H1 (cell line): Measurements from ENCODE around the gene PRPF40B. TPM values are rescaled to one million over a fixed set of nuclear protein-coding genes. Genes with fewer than 3 reads are reported as not detected.

Experiments
- CTCF ChIA-PET: fragments of 300-600 bp; sonication (Branson Sonifier 250); formaldehyde crosslinking; loops from one replicate; lab custom pipeline; 2021; ENCODE audit not compliant: partially characterized antibody; lab: Charles Lee
- POLR2A ChIA-PET: fragments of 300-600 bp; sonication (Branson Sonifier 250); formaldehyde crosslinking; loops from one replicate; lab custom pipeline; 2021; ENCODE audit warnings: inconsistent platforms; ENCODE audit not compliant: partially characterized antibody; lab: Charles Lee
- DNase-seq, 2 experiments: peaks; one replicate each; pipeline versions ENCODE4 v3.0.0 to v3.0.0-alpha.2; 2010 to 2022; ENCODE audit warnings: low spot score in 2 of 2, low read depth in 1 of 2, mixed read lengths in 1 of 2
- FAIRE-seq: peaks from 2 replicates; lab custom pipeline; 2011; peaks lifted over from hg19 to GRCh38; lab: Jason Lieb, UNC
- H2AFZ ChIP-seq: 2 replicates; pipeline ENCODE4 v1.8.1; 2012; ENCODE audit warnings: low read length, inconsistent platforms
- H2AK5ac ChIP-seq: 2 replicates; pipeline ENCODE4 v1.6.1; 2013; ENCODE audit warnings: low read depth, low read length
- H2BK120ac ChIP-seq: replicated peaks from 2 replicates; pipeline ENCODE3; 2013; ENCODE audit warnings: low read depth, low read length, inconsistent platforms
- H2BK12ac ChIP-seq: 2 replicates; pipeline ENCODE4 v1.6.1; 2013; ENCODE audit warnings: low read depth, low read length
- H2BK15ac ChIP-seq: 2 replicates; pipeline ENCODE4 v1.6.1; 2013; ENCODE audit warnings: low read length
- H2BK20ac ChIP-seq: 2 replicates; pipeline ENCODE4 v1.6.1; 2013; ENCODE audit warnings: low read length
- H2BK5ac ChIP-seq: 2 replicates; pipeline ENCODE4 v1.6.1; 2013; ENCODE audit warnings: low read depth, low read length
- H3K14ac ChIP-seq: 2 replicates; pipeline ENCODE4 v1.6.1; 2013; ENCODE audit warnings: inconsistent platforms; ENCODE audit not compliant: insufficient read length
- H3K18ac ChIP-seq: 2 replicates; pipeline ENCODE4 v1.6.1; 2013; ENCODE audit warnings: low read length; ENCODE audit errors: extremely low read depth
- H3K23ac ChIP-seq: 2 replicates; pipeline ENCODE4 v1.6.1; 2013; ENCODE audit warnings: inconsistent platforms; ENCODE audit not compliant: insufficient read length
- H3K23me2 ChIP-seq: 2 replicates; pipeline ENCODE4 v1.6.1; 2013; ENCODE audit warnings: low read depth, low read length
- H3K27ac ChIP-seq: 2 replicates; pipeline ENCODE4 v1.6.1; 2011; ENCODE audit warnings: low read depth, low read length, inconsistent platforms
- H3K27me3 ChIP-seq, 4 experiments: replicated peaks in 1 of 4; 1 replicate in 1 of 4; 2 replicates in 3 of 4; pipeline versions ENCODE4 v1.6.1 to v1.8.1; 2011 to 2013; ENCODE audit warnings: low read length in 3 of 4, mild to moderate bottlenecking in 3 of 4, inconsistent platforms in 2 of 4, mixed read lengths in 2 of 4, moderate library complexity in 1 of 4; ENCODE audit not compliant: control insufficient read depth in 3 of 4, insufficient read depth in 3 of 4; ENCODE audit errors: extremely low read depth in 1 of 4
- H3K36me3 ChIP-seq, 4 experiments: 2 replicates each; pipeline versions ENCODE4 v1.6.1 to v1.8.1; 2011 to 2013; ENCODE audit warnings: mild to moderate bottlenecking in 4 of 4, low read length in 3 of 4, moderate library complexity in 2 of 4, control low read depth in 1 of 4, inconsistent platforms in 1 of 4; ENCODE audit not compliant: insufficient read depth in 4 of 4, control insufficient read depth in 2 of 4
- H3K4ac ChIP-seq: replicated peaks from 2 replicates; pipeline ENCODE3; 2013; ENCODE audit warnings: low read length, low read depth, mixed read lengths, inconsistent platforms; ENCODE audit not compliant: insufficient read length
- H3K4me1 ChIP-seq, 4 experiments: replicated peaks in 1 of 4; 1 replicate in 1 of 4; 2 replicates in 3 of 4; pipeline versions ENCODE4 v1.6.1 to v1.8.1; 2011 to 2013; ENCODE audit warnings: low read length in 3 of 4, inconsistent platforms in 2 of 4, mixed read lengths in 1 of 4; ENCODE audit not compliant: insufficient read depth in 4 of 4, control insufficient read depth in 3 of 4
- H3K4me2 ChIP-seq, 2 experiments: 2 replicates each; pipeline versions ENCODE4 v1.6.1 to v1.8.1; 2011 to 2013; ENCODE audit warnings: low read depth in 2 of 2, low read length in 2 of 2, control low read depth in 1 of 2, inconsistent platforms in 1 of 2, mild to moderate bottlenecking in 1 of 2; ENCODE audit not compliant: insufficient read depth in 1 of 2
- H3K4me3 ChIP-seq, 4 experiments: fragments of 200-600, 300-600 bp in 1 of 4; sonication (generic), shearing (Covaris generic), sonication (Bioruptor Twin) in 1 of 4; 2 replicates each; pipeline versions ENCODE4 v1.5.1 to v1.8.1; 2011 to 2016; ENCODE audit warnings: low read length in 4 of 4, low read depth in 3 of 4, control low read depth in 2 of 4, inconsistent platforms in 2 of 4, mild to moderate bottlenecking in 2 of 4, mixed read lengths in 1 of 4, moderate library complexity in 1 of 4; ENCODE audit not compliant: insufficient read depth in 2 of 4; ENCODE audit errors: extremely low read depth in 1 of 4
- H3K56ac ChIP-seq: replicated peaks from 2 replicates; pipeline ENCODE3; 2013; ENCODE audit warnings: low read depth, mild to moderate bottlenecking, mixed read lengths, low read length, inconsistent platforms; ENCODE audit not compliant: insufficient read length
- H3K79me1 ChIP-seq: 2 replicates; pipeline ENCODE4 v1.6.1; 2013; ENCODE audit warnings: low read depth, low read length, control low read depth
- H3K79me2 ChIP-seq, 2 experiments: 2 replicates each; pipeline versions ENCODE4 v1.6.1 to v1.8.1; 2012 to 2013; ENCODE audit warnings: low read length in 2 of 2, mild to moderate bottlenecking in 2 of 2, inconsistent platforms in 1 of 2; ENCODE audit not compliant: insufficient read depth in 2 of 2, control insufficient read depth in 1 of 2
- H3K9ac ChIP-seq, 4 experiments: replicated peaks in 1 of 4; 1 replicate in 1 of 4; 2 replicates in 3 of 4; pipeline versions ENCODE4 v1.6.1 to v1.8.1; 2011 to 2013; ENCODE audit warnings: low read depth in 3 of 4, low read length in 3 of 4, control low read depth in 2 of 4, mild to moderate bottlenecking in 2 of 4, moderate library complexity in 2 of 4, inconsistent platforms in 1 of 4; ENCODE audit errors: extremely low read depth in 1 of 4
- H3K9me3 ChIP-seq, 2 experiments: 2 replicates each; pipeline versions ENCODE4 v1.6.1 to v1.8.1; 2012 to 2013; ENCODE audit warnings: mild to moderate bottlenecking in 2 of 2, moderate library complexity in 2 of 2, control low read depth in 1 of 2, inconsistent platforms in 1 of 2, low read depth in 1 of 2, low read length in 1 of 2, mixed read lengths in 1 of 2; ENCODE audit not compliant: insufficient read depth in 2 of 2
- H4K20me1 ChIP-seq, 2 experiments: replicated peaks in 1 of 2; 2 replicates each; pipeline versions ENCODE3 to v1.8.1; 2011 to 2013; ENCODE audit warnings: inconsistent platforms in 2 of 2, low read length in 2 of 2, mild to moderate bottlenecking in 1 of 2; ENCODE audit not compliant: insufficient read depth in 2 of 2, control insufficient read depth in 1 of 2
- H4K5ac ChIP-seq: 2 replicates; pipeline ENCODE4 v1.6.1; 2013; ENCODE audit warnings: low read length, low read depth, mixed read lengths, inconsistent platforms; ENCODE audit not compliant: insufficient read length
- H4K8ac ChIP-seq: 2 replicates; pipeline ENCODE4 v1.8.0; 2013; ENCODE audit warnings: mild to moderate bottlenecking, moderate library complexity, low read length, inconsistent platforms; ENCODE audit not compliant: insufficient read depth; ENCODE audit errors: extremely low read depth
- H4K91ac ChIP-seq: replicated peaks from 2 replicates; pipeline ENCODE3; 2013; ENCODE audit warnings: low read length, mixed read lengths, inconsistent platforms; ENCODE audit not compliant: insufficient read length
- CREB1 ChIP-seq: IDR thresholded peaks from 2 replicates; pipeline ENCODE4 v1.6.1; 2012; ENCODE audit warnings: inconsistent platforms
- CTBP2 ChIP-seq: IDR thresholded peaks from 2 replicates; pipeline ENCODE4 v1.7.0; 2011; ENCODE audit warnings: borderline replicate concordance, mild to moderate bottlenecking, moderate library complexity, mixed read lengths, low read length; ENCODE audit not compliant: insufficient read depth, insufficient read length
- EP300 ChIP-seq, 2 experiments: IDR thresholded peaks; 1 replicate in 1 of 2; 2 replicates in 1 of 2; pipeline ENCODE4 v1.6.1; 2011 to 2012; ENCODE audit warnings: low read depth in 2 of 2, low read length in 2 of 2, mild to moderate bottlenecking in 2 of 2, borderline replicate concordance in 1 of 2, inconsistent platforms in 1 of 2, moderate library complexity in 1 of 2
- FOSL1 ChIP-seq: IDR thresholded peaks from 2 replicates; pipeline ENCODE4 v1.6.1; 2011; ENCODE audit warnings: mild to moderate bottlenecking, low read depth, low read length, moderate library complexity; ENCODE audit not compliant: insufficient read depth
- GTF2F1 ChIP-seq: IDR thresholded peaks from 2 replicates; pipeline ENCODE4 v1.6.1; 2012; ENCODE audit warnings: low read depth, low read length, improper control_type of control experiment, borderline replicate concordance
- JUN ChIP-seq: IDR thresholded peaks from 2 replicates; pipeline ENCODE4 v1.6.1; 2011; ENCODE audit warnings: low read depth, mild to moderate bottlenecking, improper control_type of control experiment, low read length
- MAFK ChIP-seq: IDR thresholded peaks from 2 replicates; pipeline ENCODE4 v1.6.1; 2012; ENCODE audit warnings: low read depth, mild to moderate bottlenecking, improper control_type of control experiment, low read length
- NANOG ChIP-seq: IDR thresholded peaks from 2 replicates; pipeline ENCODE4 v1.6.1; 2011; ENCODE audit warnings: low read length, low read depth, mild to moderate bottlenecking, inconsistent platforms; ENCODE audit not compliant: insufficient read depth, poor library complexity, severe bottlenecking
- NRF1 ChIP-seq: IDR thresholded peaks from 2 replicates; pipeline ENCODE4 v1.6.1; 2011; ENCODE audit warnings: mild to moderate bottlenecking, low read depth, low read length, improper control_type of control experiment
- POLR2A ChIP-seq, 2 experiments: IDR thresholded peaks; 1 replicate in 1 of 2; 2 replicates in 1 of 2; pipeline ENCODE4 v1.6.1; 2011; ENCODE audit warnings: low read depth in 2 of 2, low read length in 2 of 2, mild to moderate bottlenecking in 2 of 2; ENCODE audit errors: control extremely low read depth in 1 of 2
- RFX5 ChIP-seq: IDR thresholded peaks from 2 replicates; pipeline ENCODE4 v1.6.1; 2011; ENCODE audit warnings: low read depth, low read length, improper control_type of control experiment, borderline replicate concordance
- RXRA ChIP-seq: IDR thresholded peaks from 2 replicates; pipeline ENCODE4 v1.6.1; 2011; ENCODE audit warnings: low read depth, mild to moderate bottlenecking, low read length, moderate library complexity; ENCODE audit not compliant: insufficient read depth
- TCF12 ChIP-seq: IDR thresholded peaks from 2 replicates; pipeline ENCODE4 v1.6.1; 2011; ENCODE audit warnings: low read depth, mild to moderate bottlenecking, low read length
- WGBS, 2 experiments: shearing (Covaris generic) in 1 of 2; methylation state at CpG; one replicate each; pipeline versions ENCODE4 v1.1.6 to v1.1.7; 2013 to 2015; ENCODE audit warnings: low lambda C conversion rate in 2 of 2, mixed read lengths in 2 of 2, inconsistent platforms in 1 of 2, low coverage in 1 of 2, missing lambda C conversion rate in 1 of 2; ENCODE audit not compliant: insufficient replicate concordance in 2 of 2, insufficient coverage in 1 of 2, insufficient read length in 1 of 2; ENCODE audit errors: extremely low coverage in 1 of 2, missing lambda C conversion rate in 1 of 2; 5-methylcytosine and 5-hydroxymethylcytosine counted together
- polyA plus RNA-seq, 7 experiments: library from polyadenylated mRNA; depleted of rRNA in 3 of 7; stranded (reverse) in 5 of 7; unstranded in 2 of 7; fragments of >200 nt in 5 of 7; fragments of 200-250 nt in 2 of 7; gene quantifications; 1 replicate in 5 of 7; 2 replicates in 1 of 7; 4 replicates in 1 of 7; pipeline versions ENCODE4 v1.2.1 to v1.2.3, GENCODE V29; 2011 to 2013; ENCODE audit warnings: missing spikeins in 2 of 7, mixed read lengths in 2 of 7
- total RNA-seq: library from RNA; stranded (reverse); fragmentation: NEBNext Ultra II Directional; extraction: Animal tissue kit (Norgen Biotek cat#: 25700); gene quantifications from 2 replicates; pipeline ENCODE4 v1.2.1, GENCODE V29; 2021

The PRPF40B gene
- total and polyA plus RNA-seq, 2 of the 8 experiments (the other 6 are each of a cell fraction or from before 2014, with no cell fraction given), result 14.4 to 24.4 TPM

DNA sequence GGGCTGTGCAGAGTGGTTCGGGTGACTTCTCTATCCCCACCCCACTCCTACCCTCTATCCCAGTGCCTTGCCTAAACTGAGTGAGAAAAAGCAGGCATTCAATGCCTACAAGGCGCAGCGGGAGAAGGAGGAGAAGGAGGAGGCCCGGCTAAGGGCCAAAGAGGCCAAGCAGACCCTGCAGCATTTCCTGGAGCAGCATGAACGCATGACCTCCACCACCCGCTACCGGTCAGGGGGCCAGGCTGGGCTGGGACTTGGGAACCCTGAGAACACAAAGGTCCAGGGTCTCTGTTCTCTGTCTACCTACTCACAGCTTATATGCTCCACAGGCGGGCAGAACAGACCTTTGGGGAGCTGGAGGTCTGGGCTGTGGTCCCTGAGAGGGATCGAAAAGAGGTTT lies 11.7 kb downstream of the PRPF40B start:
- Histone ChIP-seq H2BK12ac (no peak overlapping the region), H2AFZ (no peak overlapping the region), H4K20me1 (no peaks in the 10 kb centered on the region), H4K91ac (no peak overlapping the region), H3K9ac (no peak overlapping the region)
- TF ChIP-seq EP300 (IDR thresholded peaks at IDR 0.05; ENCODE audit: borderline replicate concordance in 1 of 2, low read depth in 2 of 2, low read length in 2 of 2) (no peak), NANOG (no peak), NRF1 (no peak), CTBP2 (no peak), RXRA (no peak), FOSL1 (no peak), POLR2A (IDR thresholded peaks at IDR 0.05; ENCODE audit: control extremely low read depth in 1 of 2, low read depth in 2 of 2, low read length in 2 of 2) (no peak), GTF2F1 (no peak), RFX5 (no peak), CREB1 (no peak), TCF12 (no peak), MAFK (no peak), JUN (no peak)
- TF ChIP-seq, all 59 proteins: peak for 0
- Histone ChIP-seq H3K4me2 (no peak overlapping the region), H2BK15ac (no peak overlapping the region), H4K8ac (no peak overlapping the region; the same call in 1 of the 2 replicates), H3K18ac (no peak overlapping the region), H2BK20ac (no peak overlapping the region), H3K4me1 (peaks cover 0 to 10% (median 5%) of the 10 kb centered on the region in 4 experiments; a peak in 5 of 7 replicates), H3K23me2 (no peaks in the 10 kb centered on the region), H3K14ac (no peak overlapping the region), H3K23ac (no peak overlapping the region), H4K5ac (no peak overlapping the region), H3K4me3 (no peak overlapping the region), H2BK120ac (no peak overlapping the region), H3K9me3 (no peaks in the 10 kb centered on the region), H3K79me2 (no peaks in the 10 kb centered on the region), H3K56ac (no peak overlapping the region), H3K79me1 (no peaks in the 10 kb centered on the region; the same call in 1 of the 2 replicates), H3K27me3 (no peaks in the 10 kb centered on the region), H3K4ac (no peak overlapping the region), H2AK5ac (no peak overlapping the region), H2BK5ac (no peak overlapping the region), H3K36me3 (peaks cover 0 to 4% (median 3%) of the 10 kb centered on the region in 4 experiments; a peak in 5 of 8 replicates), H3K27ac (no peak overlapping the region)
- 90% methylated on average over 9 of the region's 9 CpGs; no CpG with 5 or more reads in 1 of the 2 experiments for WGBS, 2 experiments
- FAIRE-seq (no peak), DNase-seq (no peak)
- ChIA-PET POLR2A (interaction anchor here (1.1 to 4.1 kb wide), 5 partner anchors 11 to 131 kb away, joined by 3 to 25 read pairs (median 10); partner anchors contain the start of genes FMNL3 and TMBIM6), CTCF (interaction anchor here (0.6 to 9.4 kb wide), 12 partner anchors 8 to 178 kb away, joined by 4 to 98 read pairs (median 8); partner anchors contain the start of genes FAM186B and PRPF40B)
